Liver (tissue), 3 donors: ENCODE measurements around the gene DENND4C.

Experiments
- ATF3 ChIP-seq: IDR thresholded peaks from 2 replicates; pipeline ENCODE4 v1.6.1; 2016; ENCODE audit warnings: antibody characterized with exemption
- CTCF ChIP-seq: fragments of 150-350 bp; IDR thresholded peaks from 2 replicates; pipeline ENCODE4 v1.5.1; 2017; ENCODE audit warnings: improper control_type of control experiment, low read depth, low read length; ENCODE audit not compliant: missing input control
- EGR1 ChIP-seq, 2 donors: IDR thresholded peaks; 2 replicates each; pipeline ENCODE4 v1.6.1; 2016 to 2018; ENCODE audit warnings: antibody characterized with exemption in 2 of 2, low read depth in 2 of 2
- FOXA1 ChIP-seq: IDR thresholded peaks from 2 replicates; pipeline ENCODE4 v1.6.1; 2016; ENCODE audit warnings: antibody characterized with exemption
- FOXA2 ChIP-seq: IDR thresholded peaks from 2 replicates; pipeline ENCODE4 v1.6.1; 2016; ENCODE audit warnings: antibody characterized with exemption
- JUND ChIP-seq, 2 donors: IDR thresholded peaks; 2 replicates each; pipeline ENCODE4 v1.6.1; 2016; ENCODE audit warnings: antibody characterized with exemption in 2 of 2
- MAX ChIP-seq: IDR thresholded peaks from 2 replicates; pipeline ENCODE4 v1.6.1; 2016; ENCODE audit warnings: antibody characterized with exemption
- NR2F2 ChIP-seq: IDR thresholded peaks from 2 replicates; pipeline ENCODE4 v1.6.1; 2016; ENCODE audit warnings: antibody characterized with exemption
- RAD21 ChIP-seq, 2 donors: IDR thresholded peaks; 2 replicates each; pipeline ENCODE4 v1.6.1; 2016; ENCODE audit warnings: antibody characterized with exemption in 2 of 2, mild to moderate bottlenecking in 2 of 2
- REST ChIP-seq: IDR thresholded peaks from 2 replicates; pipeline ENCODE4 v1.6.1; 2016; ENCODE audit warnings: antibody characterized with exemption, mild to moderate bottlenecking
- SP1 ChIP-seq: IDR thresholded peaks from 2 replicates; pipeline ENCODE4 v1.6.1; 2018; ENCODE audit warnings: antibody characterized with exemption, mild to moderate bottlenecking
- YY1 ChIP-seq: IDR thresholded peaks from 2 replicates; pipeline ENCODE4 v1.6.1; 2016; ENCODE audit warnings: antibody characterized with exemption, mild to moderate bottlenecking
- donor health status: healthy.
- donor health status: healthy.

- TF ChIP-seq CTCF (no peak), FOXA1 (no peak), MAX (no peak), REST (no peak), NR2F2 (no peak), YY1 (no peak), RAD21 (IDR thresholded peaks at IDR 0.05) (no peak), ATF3 (no peak), SP1 (no peak), EGR1 (IDR thresholded peaks at IDR 0.05; ENCODE audit: low read depth in 2 of 2) (no peak), JUND (IDR thresholded peaks at IDR 0.05) (no peak), FOXA2 (no peak)
Observed at GRCh38 chr9:19246891-19247290, 16.4 kb downstream of the DENND4C start.
